B cell (primary cell): ENCODE data around the gene NOL4L.

Experiments used
- CTCF ChIP-seq: fragments of 200-600 bp; IDR thresholded peaks from one replicate; pipeline ENCODE4 v1.8.0; 2022; ENCODE audit warnings: antibody characterized with exemption, mild to moderate bottlenecking
- EZH2 ChIP-seq: IDR thresholded peaks from 2 replicates; pipeline ENCODE4 v1.6.1; 2012; ENCODE audit warnings: borderline replicate concordance, low read depth, mild to moderate bottlenecking, moderate library complexity, low read length; ENCODE audit not compliant: insufficient read depth, poor library complexity, severe bottlenecking

GRCh38 chr20:32569018-32569379 lies 16.1 kb downstream of the NOL4L start:
- no peak for TF ChIP-seq CTCF
- TF ChIP-seq EZH2, result no peak
